ENCODE results near the gene CACFD1. TPM values are rescaled to one million over a fixed set of nuclear protein-coding genes. Genes with fewer than 3 reads are reported as not detected.
A peak's percentile ranks its signal among the peaks of the same experiment; 100 is the strongest.

CACFD1 gene
- total and polyA plus RNA-seq, 2 of the 13 experiments (the other 11 are each of a cell fraction or from before 2014, with no cell fraction given) = 13.8 to 14.6 TPM

DNA sequence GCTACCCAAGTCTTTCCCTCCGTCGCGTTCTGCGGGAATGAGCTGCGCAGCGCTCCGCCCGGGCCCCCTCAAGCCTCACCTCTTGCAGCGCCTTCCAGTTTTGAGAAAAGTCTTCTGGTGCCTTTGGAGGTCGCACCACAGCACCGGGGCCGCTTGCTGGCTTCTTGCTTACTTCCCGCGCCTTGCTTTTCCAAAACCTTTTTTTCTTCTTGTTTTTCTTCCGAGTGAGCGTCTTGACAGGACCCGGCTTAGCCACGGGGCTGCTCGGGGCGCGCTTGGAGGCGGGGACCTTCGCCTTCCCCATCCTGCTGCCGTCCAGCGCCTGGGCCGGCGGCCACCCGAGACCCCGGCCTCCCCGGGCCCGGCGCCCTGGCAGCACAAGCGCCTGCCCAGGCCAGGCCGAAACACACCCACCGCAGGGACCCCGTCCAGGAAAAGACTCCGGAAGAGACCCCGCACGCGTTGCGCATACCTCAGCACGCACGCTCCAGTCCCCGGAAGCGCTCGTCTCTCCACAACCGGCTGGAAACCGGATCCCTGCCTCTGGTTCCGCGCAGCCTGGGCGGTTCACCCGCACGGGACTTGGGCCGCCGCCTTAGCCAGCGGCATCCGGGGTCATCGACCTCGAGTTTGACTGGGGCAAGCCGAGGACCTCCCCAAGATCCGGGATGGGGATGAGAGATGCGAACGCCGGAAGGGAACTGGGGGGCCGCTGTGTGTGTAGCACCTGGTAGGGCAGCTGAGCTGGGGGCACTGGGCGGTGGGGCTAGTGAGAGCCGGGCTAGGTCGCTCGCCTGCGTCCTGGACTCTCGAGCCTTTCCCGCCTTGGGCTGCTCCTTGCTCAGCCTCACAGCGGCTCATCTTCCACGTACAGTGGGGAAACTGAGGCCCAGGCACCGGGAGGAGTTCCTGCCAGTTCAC is 42.0 kb upstream of the CACFD1 start, which contains the start of gene REXO4 (continued):
- TF ChIP-seq MED1 (CRISPR knock-in tag; IDR thresholded peaks at IDR 0.05) (peak; percentile 88), ZNF83 (CRISPR knock-in tag; IDR thresholded peaks at IDR 0.05; ENCODE audit: borderline replicate concordance) (no peak), ZFP36L2 (CRISPR knock-in tag; IDR thresholded peaks at IDR 0.05) (no peak), YEATS4 (CRISPR knock-in tag; IDR thresholded peaks at IDR 0.05; ENCODE audit: borderline replicate concordance) (peak; percentile 89), EED (CRISPR knock-in tag; IDR thresholded peaks at IDR 0.05) (peak; percentile 73; the same call in 1 of the 2 replicates), ZNF230 (CRISPR knock-in tag; IDR thresholded peaks at IDR 0.05) (peak; percentile 94), CBFB (CRISPR knock-in tag; IDR thresholded peaks at IDR 0.05) (peak; percentile 84), DNMT3B (CRISPR knock-in tag; conservative IDR thresholded peaks at IDR 0.05) (peak; percentile 23; the same call in 1 of the 2 replicates), ZNF510 (CRISPR knock-in tag; IDR thresholded peaks at IDR 0.05; ENCODE audit: low read depth) (no peak; the same call in 1 of the 2 replicates), HMGA1 (CRISPR knock-in tag; conservative IDR thresholded peaks at IDR 0.05) (no peak), CHD4 (IDR thresholded peaks at IDR 0.05; ENCODE audit: borderline replicate concordance, low read length) (no peak), FOXA1 (IDR thresholded peaks at IDR 0.05) (no peak), FOXA1 (CRISPR knock-in tag; IDR thresholded peaks at IDR 0.05) (0 out of 2 replicates have a peak, but pooled peaks have one; percentile 28)
- TF ChIP-seq, protein P1, sequence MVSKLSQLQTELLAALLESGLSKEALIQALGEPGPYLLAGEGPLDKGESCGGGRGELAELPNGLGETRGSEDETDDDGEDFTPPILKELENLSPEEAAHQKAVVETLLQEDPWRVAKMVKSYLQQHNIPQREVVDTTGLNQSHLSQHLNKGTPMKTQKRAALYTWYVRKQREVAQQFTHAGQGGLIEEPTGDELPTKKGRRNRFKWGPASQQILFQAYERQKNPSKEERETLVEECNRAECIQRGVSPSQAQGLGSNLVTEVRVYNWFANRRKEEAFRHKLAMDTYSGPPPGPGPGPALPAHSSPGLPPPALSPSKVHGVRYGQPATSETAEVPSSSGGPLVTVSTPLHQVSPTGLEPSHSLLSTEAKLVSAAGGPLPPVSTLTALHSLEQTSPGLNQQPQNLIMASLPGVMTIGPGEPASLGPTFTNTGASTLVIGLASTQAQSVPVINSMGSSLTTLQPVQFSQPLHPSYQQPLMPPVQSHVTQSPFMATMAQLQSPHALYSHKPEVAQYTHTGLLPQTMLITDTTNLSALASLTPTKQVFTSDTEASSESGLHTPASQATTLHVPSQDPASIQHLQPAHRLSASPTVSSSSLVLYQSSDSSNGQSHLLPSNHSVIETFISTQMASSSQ (IDR thresholded peaks at IDR 0.05; ENCODE audit: low read depth) = 0 out of 2 replicates have a peak, but pooled peaks have one; percentile 17
- TF ChIP-seq, protein P1 (CRISPR knock-in tag; IDR thresholded peaks at IDR 0.05; ENCODE audit: borderline replicate concordance) = peak; percentile 80; the same call in 1 of the 2 replicates
- TF ChIP-seq, protein P2, sequence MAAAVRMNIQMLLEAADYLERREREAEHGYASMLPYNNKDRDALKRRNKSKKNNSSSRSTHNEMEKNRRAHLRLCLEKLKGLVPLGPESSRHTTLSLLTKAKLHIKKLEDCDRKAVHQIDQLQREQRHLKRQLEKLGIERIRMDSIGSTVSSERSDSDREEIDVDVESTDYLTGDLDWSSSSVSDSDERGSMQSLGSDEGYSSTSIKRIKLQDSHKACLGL (CRISPR knock-in tag; IDR thresholded peaks at IDR 0.05) = peak; percentile 84
- TF ChIP-seq, protein P3, sequence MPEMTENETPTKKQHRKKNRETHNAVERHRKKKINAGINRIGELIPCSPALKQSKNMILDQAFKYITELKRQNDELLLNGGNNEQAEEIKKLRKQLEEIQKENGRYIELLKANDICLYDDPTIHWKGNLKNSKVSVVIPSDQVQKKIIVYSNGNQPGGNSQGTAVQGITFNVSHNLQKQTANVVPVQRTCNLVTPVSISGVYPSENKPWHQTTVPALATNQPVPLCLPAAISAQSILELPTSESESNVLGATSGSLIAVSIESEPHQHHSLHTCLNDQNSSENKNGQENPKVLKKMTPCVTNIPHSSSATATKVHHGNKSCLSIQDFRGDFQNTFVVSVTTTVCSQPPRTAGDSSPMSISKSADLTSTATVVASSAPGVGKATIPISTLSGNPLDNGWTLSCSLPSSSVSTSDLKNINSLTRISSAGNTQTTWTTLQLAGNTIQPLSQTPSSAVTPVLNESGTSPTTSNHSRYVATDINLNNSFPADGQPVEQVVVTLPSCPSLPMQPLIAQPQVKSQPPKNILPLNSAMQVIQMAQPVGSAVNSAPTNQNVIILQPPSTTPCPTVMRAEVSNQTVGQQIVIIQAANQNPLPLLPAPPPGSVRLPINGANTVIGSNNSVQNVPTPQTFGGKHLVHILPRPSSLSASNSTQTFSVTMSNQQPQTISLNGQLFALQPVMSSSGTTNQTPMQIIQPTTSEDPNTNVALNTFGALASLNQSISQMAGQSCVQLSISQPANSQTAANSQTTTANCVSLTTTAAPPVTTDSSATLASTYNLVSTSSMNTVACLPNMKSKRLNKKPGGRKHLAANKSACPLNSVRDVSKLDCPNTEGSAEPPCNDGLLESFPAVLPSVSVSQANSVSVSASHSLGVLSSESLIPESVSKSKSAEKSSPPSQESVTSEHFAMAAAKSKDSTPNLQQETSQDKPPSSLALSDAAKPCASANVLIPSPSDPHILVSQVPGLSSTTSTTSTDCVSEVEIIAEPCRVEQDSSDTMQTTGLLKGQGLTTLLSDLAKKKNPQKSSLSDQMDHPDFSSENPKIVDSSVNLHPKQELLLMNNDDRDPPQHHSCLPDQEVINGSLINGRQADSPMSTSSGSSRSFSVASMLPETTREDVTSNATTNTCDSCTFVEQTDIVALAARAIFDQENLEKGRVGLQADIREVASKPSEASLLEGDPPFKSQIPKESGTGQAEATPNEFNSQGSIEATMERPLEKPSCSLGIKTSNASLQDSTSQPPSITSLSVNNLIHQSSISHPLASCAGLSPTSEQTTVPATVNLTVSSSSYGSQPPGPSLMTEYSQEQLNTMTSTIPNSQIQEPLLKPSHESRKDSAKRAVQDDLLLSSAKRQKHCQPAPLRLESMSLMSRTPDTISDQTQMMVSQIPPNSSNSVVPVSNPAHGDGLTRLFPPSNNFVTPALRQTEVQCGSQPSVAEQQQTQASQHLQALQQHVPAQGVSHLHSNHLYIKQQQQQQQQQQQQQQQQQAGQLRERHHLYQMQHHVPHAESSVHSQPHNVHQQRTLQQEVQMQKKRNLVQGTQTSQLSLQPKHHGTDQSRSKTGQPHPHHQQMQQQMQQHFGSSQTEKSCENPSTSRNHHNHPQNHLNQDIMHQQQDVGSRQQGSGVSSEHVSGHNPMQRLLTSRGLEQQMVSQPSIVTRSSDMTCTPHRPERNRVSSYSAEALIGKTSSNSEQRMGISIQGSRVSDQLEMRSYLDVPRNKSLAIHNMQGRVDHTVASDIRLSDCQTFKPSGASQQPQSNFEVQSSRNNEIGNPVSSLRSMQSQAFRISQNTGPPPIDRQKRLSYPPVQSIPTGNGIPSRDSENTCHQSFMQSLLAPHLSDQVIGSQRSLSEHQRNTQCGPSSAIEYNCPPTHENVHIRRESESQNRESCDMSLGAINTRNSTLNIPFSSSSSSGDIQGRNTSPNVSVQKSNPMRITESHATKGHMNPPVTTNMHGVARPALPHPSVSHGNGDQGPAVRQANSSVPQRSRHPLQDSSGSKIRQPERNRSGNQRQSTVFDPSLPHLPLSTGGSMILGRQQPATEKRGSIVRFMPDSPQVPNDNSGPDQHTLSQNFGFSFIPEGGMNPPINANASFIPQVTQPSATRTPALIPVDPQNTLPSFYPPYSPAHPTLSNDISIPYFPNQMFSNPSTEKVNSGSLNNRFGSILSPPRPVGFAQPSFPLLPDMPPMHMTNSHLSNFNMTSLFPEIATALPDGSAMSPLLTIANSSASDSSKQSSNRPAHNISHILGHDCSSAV (CRISPR knock-in tag; IDR thresholded peaks at IDR 0.05; ENCODE audit: borderline replicate concordance) = no peak

All from HepG2 (cell line).